H1 (cell line): ENCODE measurements around the gene CFAP91. TPM values are rescaled to one million over a fixed set of nuclear protein-coding genes. Genes with fewer than 3 reads are reported as not detected.

Experiments
- CTCF ChIA-PET: fragments of 300-600 bp; sonication (Branson Sonifier 250); formaldehyde crosslinking; loops from one replicate; lab custom pipeline; 2021; ENCODE audit not compliant: partially characterized antibody; lab: Charles Lee
- POLR2A ChIA-PET: fragments of 300-600 bp; sonication (Branson Sonifier 250); formaldehyde crosslinking; loops from one replicate; lab custom pipeline; 2021; ENCODE audit warnings: inconsistent platforms; ENCODE audit not compliant: partially characterized antibody; lab: Charles Lee
- DNase-seq, 2 experiments: peaks; one replicate each; pipeline versions ENCODE4 v3.0.0 to v3.0.0-alpha.2; 2010 to 2022; ENCODE audit warnings: low spot score in 2 of 2, low read depth in 1 of 2, mixed read lengths in 1 of 2
- FAIRE-seq: peaks from 2 replicates; lab custom pipeline; 2011; peaks lifted over from hg19 to GRCh38; lab: Jason Lieb, UNC
- H2AFZ ChIP-seq: 2 replicates; pipeline ENCODE4 v1.8.1; 2012; ENCODE audit warnings: low read length, inconsistent platforms
- H2AK5ac ChIP-seq: 2 replicates; pipeline ENCODE4 v1.6.1; 2013; ENCODE audit warnings: low read depth, low read length
- H2BK120ac ChIP-seq: replicated peaks from 2 replicates; pipeline ENCODE3; 2013; ENCODE audit warnings: low read depth, low read length, inconsistent platforms
- H2BK12ac ChIP-seq: 2 replicates; pipeline ENCODE4 v1.6.1; 2013; ENCODE audit warnings: low read depth, low read length
- H2BK15ac ChIP-seq: 2 replicates; pipeline ENCODE4 v1.6.1; 2013; ENCODE audit warnings: low read length
- H2BK20ac ChIP-seq: 2 replicates; pipeline ENCODE4 v1.6.1; 2013; ENCODE audit warnings: low read length
- H2BK5ac ChIP-seq: 2 replicates; pipeline ENCODE4 v1.6.1; 2013; ENCODE audit warnings: low read depth, low read length
- H3K14ac ChIP-seq: 2 replicates; pipeline ENCODE4 v1.6.1; 2013; ENCODE audit warnings: inconsistent platforms; ENCODE audit not compliant: insufficient read length
- H3K18ac ChIP-seq: 2 replicates; pipeline ENCODE4 v1.6.1; 2013; ENCODE audit warnings: low read length; ENCODE audit errors: extremely low read depth
- H3K23ac ChIP-seq: 2 replicates; pipeline ENCODE4 v1.6.1; 2013; ENCODE audit warnings: inconsistent platforms; ENCODE audit not compliant: insufficient read length
- H3K23me2 ChIP-seq: 2 replicates; pipeline ENCODE4 v1.6.1; 2013; ENCODE audit warnings: low read depth, low read length
- H3K27ac ChIP-seq: 2 replicates; pipeline ENCODE4 v1.6.1; 2011; ENCODE audit warnings: low read depth, low read length, inconsistent platforms
- H3K27me3 ChIP-seq, 4 experiments: replicated peaks in 1 of 4; 1 replicate in 1 of 4; 2 replicates in 3 of 4; pipeline versions ENCODE4 v1.6.1 to v1.8.1; 2011 to 2013; ENCODE audit warnings: low read length in 3 of 4, mild to moderate bottlenecking in 3 of 4, inconsistent platforms in 2 of 4, mixed read lengths in 2 of 4, moderate library complexity in 1 of 4; ENCODE audit not compliant: control insufficient read depth in 3 of 4, insufficient read depth in 3 of 4; ENCODE audit errors: extremely low read depth in 1 of 4
- H3K36me3 ChIP-seq, 4 experiments: 2 replicates each; pipeline versions ENCODE4 v1.6.1 to v1.8.1; 2011 to 2013; ENCODE audit warnings: mild to moderate bottlenecking in 4 of 4, low read length in 3 of 4, moderate library complexity in 2 of 4, control low read depth in 1 of 4, inconsistent platforms in 1 of 4; ENCODE audit not compliant: insufficient read depth in 4 of 4, control insufficient read depth in 2 of 4
- H3K4ac ChIP-seq: replicated peaks from 2 replicates; pipeline ENCODE3; 2013; ENCODE audit warnings: low read length, low read depth, mixed read lengths, inconsistent platforms; ENCODE audit not compliant: insufficient read length
- H3K4me1 ChIP-seq, 4 experiments: replicated peaks in 1 of 4; 1 replicate in 1 of 4; 2 replicates in 3 of 4; pipeline versions ENCODE4 v1.6.1 to v1.8.1; 2011 to 2013; ENCODE audit warnings: low read length in 3 of 4, inconsistent platforms in 2 of 4, mixed read lengths in 1 of 4; ENCODE audit not compliant: insufficient read depth in 4 of 4, control insufficient read depth in 3 of 4
- H3K4me2 ChIP-seq, 2 experiments: 2 replicates each; pipeline versions ENCODE4 v1.6.1 to v1.8.1; 2011 to 2013; ENCODE audit warnings: low read depth in 2 of 2, low read length in 2 of 2, control low read depth in 1 of 2, inconsistent platforms in 1 of 2, mild to moderate bottlenecking in 1 of 2; ENCODE audit not compliant: insufficient read depth in 1 of 2
- H3K4me3 ChIP-seq, 4 experiments: fragments of 200-600, 300-600 bp in 1 of 4; sonication (generic), shearing (Covaris generic), sonication (Bioruptor Twin) in 1 of 4; 2 replicates each; pipeline versions ENCODE4 v1.5.1 to v1.8.1; 2011 to 2016; ENCODE audit warnings: low read length in 4 of 4, low read depth in 3 of 4, control low read depth in 2 of 4, inconsistent platforms in 2 of 4, mild to moderate bottlenecking in 2 of 4, mixed read lengths in 1 of 4, moderate library complexity in 1 of 4; ENCODE audit not compliant: insufficient read depth in 2 of 4; ENCODE audit errors: extremely low read depth in 1 of 4
- H3K56ac ChIP-seq: replicated peaks from 2 replicates; pipeline ENCODE3; 2013; ENCODE audit warnings: low read depth, mild to moderate bottlenecking, mixed read lengths, low read length, inconsistent platforms; ENCODE audit not compliant: insufficient read length
- H3K79me1 ChIP-seq: 2 replicates; pipeline ENCODE4 v1.6.1; 2013; ENCODE audit warnings: low read depth, low read length, control low read depth
- H3K79me2 ChIP-seq, 2 experiments: 2 replicates each; pipeline versions ENCODE4 v1.6.1 to v1.8.1; 2012 to 2013; ENCODE audit warnings: low read length in 2 of 2, mild to moderate bottlenecking in 2 of 2, inconsistent platforms in 1 of 2; ENCODE audit not compliant: insufficient read depth in 2 of 2, control insufficient read depth in 1 of 2
- H3K9ac ChIP-seq, 4 experiments: replicated peaks in 1 of 4; 1 replicate in 1 of 4; 2 replicates in 3 of 4; pipeline versions ENCODE4 v1.6.1 to v1.8.1; 2011 to 2013; ENCODE audit warnings: low read depth in 3 of 4, low read length in 3 of 4, control low read depth in 2 of 4, mild to moderate bottlenecking in 2 of 4, moderate library complexity in 2 of 4, inconsistent platforms in 1 of 4; ENCODE audit errors: extremely low read depth in 1 of 4
- H3K9me3 ChIP-seq, 2 experiments: 2 replicates each; pipeline versions ENCODE4 v1.6.1 to v1.8.1; 2012 to 2013; ENCODE audit warnings: mild to moderate bottlenecking in 2 of 2, moderate library complexity in 2 of 2, control low read depth in 1 of 2, inconsistent platforms in 1 of 2, low read depth in 1 of 2, low read length in 1 of 2, mixed read lengths in 1 of 2; ENCODE audit not compliant: insufficient read depth in 2 of 2
- H4K20me1 ChIP-seq, 2 experiments: replicated peaks in 1 of 2; 2 replicates each; pipeline versions ENCODE3 to v1.8.1; 2011 to 2013; ENCODE audit warnings: inconsistent platforms in 2 of 2, low read length in 2 of 2, mild to moderate bottlenecking in 1 of 2; ENCODE audit not compliant: insufficient read depth in 2 of 2, control insufficient read depth in 1 of 2
- H4K5ac ChIP-seq: 2 replicates; pipeline ENCODE4 v1.6.1; 2013; ENCODE audit warnings: low read length, low read depth, mixed read lengths, inconsistent platforms; ENCODE audit not compliant: insufficient read length
- H4K8ac ChIP-seq: 2 replicates; pipeline ENCODE4 v1.8.0; 2013; ENCODE audit warnings: mild to moderate bottlenecking, moderate library complexity, low read length, inconsistent platforms; ENCODE audit not compliant: insufficient read depth; ENCODE audit errors: extremely low read depth
- H4K91ac ChIP-seq: replicated peaks from 2 replicates; pipeline ENCODE3; 2013; ENCODE audit warnings: low read length, mixed read lengths, inconsistent platforms; ENCODE audit not compliant: insufficient read length
- BRCA1 ChIP-seq: IDR thresholded peaks from 2 replicates; pipeline ENCODE4 v1.6.1; 2012; ENCODE audit warnings: low read depth, low read length, improper control_type of control experiment
- EZH2 ChIP-seq: fragments of 200-600 bp; sonication (generic); IDR thresholded peaks from 2 replicates; pipeline ENCODE4 v1.7.1; 2012; ENCODE audit warnings: low read depth, mild to moderate bottlenecking, moderate library complexity, low read length, inconsistent platforms; ENCODE audit not compliant: severe bottlenecking
- NRF1 ChIP-seq: IDR thresholded peaks from 2 replicates; pipeline ENCODE4 v1.6.1; 2011; ENCODE audit warnings: mild to moderate bottlenecking, low read depth, low read length, improper control_type of control experiment
- SRF ChIP-seq: IDR thresholded peaks from 2 replicates; pipeline ENCODE4 v1.6.1; 2011; ENCODE audit warnings: mild to moderate bottlenecking, low read depth, low read length, moderate library complexity
- TBP ChIP-seq: IDR thresholded peaks from 2 replicates; pipeline ENCODE4 v1.6.1; 2011; ENCODE audit warnings: low read depth, low read length, improper control_type of control experiment
- TCF12 ChIP-seq: IDR thresholded peaks from 2 replicates; pipeline ENCODE4 v1.6.1; 2011; ENCODE audit warnings: low read depth, mild to moderate bottlenecking, low read length
- WGBS, 2 experiments: shearing (Covaris generic) in 1 of 2; methylation state at CpG; one replicate each; pipeline versions ENCODE4 v1.1.6 to v1.1.7; 2013 to 2015; ENCODE audit warnings: low lambda C conversion rate in 2 of 2, mixed read lengths in 2 of 2, inconsistent platforms in 1 of 2, low coverage in 1 of 2, missing lambda C conversion rate in 1 of 2; ENCODE audit not compliant: insufficient replicate concordance in 2 of 2, insufficient coverage in 1 of 2, insufficient read length in 1 of 2; ENCODE audit errors: extremely low coverage in 1 of 2, missing lambda C conversion rate in 1 of 2; 5-methylcytosine and 5-hydroxymethylcytosine counted together
- polyA plus RNA-seq, 7 experiments: library from polyadenylated mRNA; depleted of rRNA in 3 of 7; stranded (reverse) in 5 of 7; unstranded in 2 of 7; fragments of >200 nt in 5 of 7; fragments of 200-250 nt in 2 of 7; gene quantifications; 1 replicate in 5 of 7; 2 replicates in 1 of 7; 4 replicates in 1 of 7; pipeline versions ENCODE4 v1.2.1 to v1.2.3, GENCODE V29; 2011 to 2013; ENCODE audit warnings: missing spikeins in 2 of 7, mixed read lengths in 2 of 7
- total RNA-seq: library from RNA; stranded (reverse); fragmentation: NEBNext Ultra II Directional; extraction: Animal tissue kit (Norgen Biotek cat#: 25700); gene quantifications from 2 replicates; pipeline ENCODE4 v1.2.1, GENCODE V29; 2021

The CFAP91 gene
- total and polyA plus RNA-seq, 2 of the 8 experiments (the other 6 are each of a cell fraction or from before 2014, with no cell fraction given), result 5.4 to 7.4 TPM

DNA sequence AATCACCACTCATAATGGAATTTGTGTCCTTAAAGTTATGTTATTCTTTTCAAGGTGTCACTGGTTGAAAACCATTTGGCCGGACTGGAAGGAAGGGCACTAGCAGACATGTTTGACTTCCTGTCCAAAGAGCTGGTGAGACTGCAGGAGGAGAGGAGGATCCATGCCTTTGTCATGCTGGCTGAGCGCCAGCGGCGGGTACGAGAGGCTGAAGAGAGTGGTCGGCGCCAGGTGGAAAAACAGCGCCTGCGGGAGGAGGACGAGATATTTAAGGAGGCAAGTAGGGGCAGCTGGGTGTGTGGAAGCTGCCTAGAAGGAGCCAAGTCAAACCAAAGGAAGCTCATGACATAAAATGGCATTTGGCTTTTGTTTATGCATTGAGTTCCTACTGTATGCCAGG, 41.1 kb downstream of the CFAP91 start:
- no peak overlapping the region for H3K4ac ChIP-seq
- H3K18ac ChIP-seq, result no peak overlapping the region
- no peaks in the 10 kb centered on the region for H3K79me2 ChIP-seq
- no peak overlapping the region for H4K8ac ChIP-seq
- H3K36me3 ChIP-seq, result no peaks in the 10 kb centered on the region
- H3K27ac ChIP-seq, result no peak overlapping the region
- H4K5ac ChIP-seq, result no peak overlapping the region
- ChIA-PET POLR2A (no interaction called here), CTCF (interaction anchor here (0.7 to 1.6 kb wide), 8 partner anchors 12 to 640 kb away, joined by 3 to 8 read pairs (median 4); no protein-coding TSS in a partner anchor)
- peaks cover 0 to 2% (median 0%) of the 10 kb centered on the region in 4 experiments; a peak in 1 of 7 replicates for H3K4me1 ChIP-seq
- H2BK15ac ChIP-seq, result no peak overlapping the region
- no peak overlapping the region for H3K23ac ChIP-seq
- no peak overlapping the region for H3K14ac ChIP-seq
- H2AFZ ChIP-seq, result no peak overlapping the region
- H3K79me1 ChIP-seq, result no peaks in the 10 kb centered on the region
- no peak overlapping the region for H3K56ac ChIP-seq
- H2BK5ac ChIP-seq, result no peak overlapping the region
- no peaks in the 10 kb centered on the region for H4K20me1 ChIP-seq
- no peaks in the 10 kb centered on the region for H3K9me3 ChIP-seq
- H2BK12ac ChIP-seq, result no peak overlapping the region
- 89% methylated on average over 10 of the region's 10 CpGs; no CpG with 5 or more reads in 1 of the 2 experiments for WGBS, 2 experiments
- H3K27me3 ChIP-seq, result no peaks in the 10 kb centered on the region
- no peaks in the 10 kb centered on the region for H3K23me2 ChIP-seq
- H2BK20ac ChIP-seq, result no peak overlapping the region
- no peak overlapping the region for H4K91ac ChIP-seq
- no peak for TF ChIP-seq BRCA1
- TF ChIP-seq TBP, result no peak
- no peak for TF ChIP-seq EZH2
- TF ChIP-seq SRF, result no peak
- TF ChIP-seq TCF12, result no peak
- TF ChIP-seq NRF1, result no peak
- H2BK120ac ChIP-seq, result no peak overlapping the region
- no peak overlapping the region for H2AK5ac ChIP-seq
- DNase-seq, result no peak
- H3K9ac ChIP-seq, result no peak overlapping the region
- no peak overlapping the region for H3K4me2 ChIP-seq
- no peak for FAIRE-seq
- H3K4me3 ChIP-seq, result no peak overlapping the region
